Vagina (tissue), 2 donors: ENCODE measurements around the gene GNAI2. TPM values are rescaled to one million over a fixed set of nuclear protein-coding genes. Genes with fewer than 3 reads are reported as not detected.

Experiments
- DNase-seq, 2 donors: peaks; one replicate each; pipeline ENCODE4 v3.0.0-alpha.2; 2017; ENCODE audit errors: extremely low spot score in 2 of 2
- H3K27ac ChIP-seq: fragments of 200-600 bp; sonication (generic); one replicate; pipeline ENCODE4 v1.5.1; 2019
- H3K27me3 ChIP-seq: fragments of 200-600 bp; sonication (generic); one replicate; pipeline ENCODE4 v1.5.1; 2019
- H3K36me3 ChIP-seq, 2 donors: fragments of 200-600 bp; sonication (generic); one replicate each; pipeline ENCODE4 v1.5.1; 2017 to 2019
- H3K4me1 ChIP-seq: fragments of 200-600 bp; sonication (generic); one replicate; pipeline ENCODE4 v1.5.1; 2019
- H3K4me3 ChIP-seq, 2 donors: fragments of 200-600 bp; sonication (generic); 1 replicate in 1 of 2; 2 replicates in 1 of 2; pipeline ENCODE4 v1.5.1; 2016 to 2019
- H3K9me3 ChIP-seq: fragments of 200-600 bp; sonication (generic); one replicate; pipeline ENCODE4 v1.5.1; 2019
- CTCF ChIP-seq, 3 experiments: fragments of 450-650 bp in 2 of 3; fragments of 200-600 bp in 1 of 3; sonication (generic) in 1 of 3; IDR thresholded peaks; one replicate each; pipeline ENCODE4 v1.5.1; 2017 to 2019; ENCODE audit warnings: antibody characterized with exemption in 3 of 3, mild to moderate bottlenecking in 2 of 3, moderate library complexity in 2 of 3
- POLR2A ChIP-seq, 2 donors: fragments of 450-650 bp; IDR thresholded peaks; one replicate each; pipeline ENCODE4 v1.6.1; 2017; ENCODE audit warnings: antibody characterized with exemption in 2 of 2, mild to moderate bottlenecking in 2 of 2, moderate library complexity in 2 of 2
- POLR2AphosphoS5 ChIP-seq, 2 donors: sonication (generic); formaldehyde crosslinking; IDR thresholded peaks; one replicate each; pipeline ENCODE4 v1.9.0; 2017; ENCODE audit warnings: antibody characterized with exemption in 2 of 2, mild to moderate bottlenecking in 2 of 2, low read depth in 1 of 2; ENCODE audit not compliant: insufficient read depth in 1 of 2
- intact Hi-C: fragments of 100-400 bp; cut with DNase I; formaldehyde crosslinking; loops from one replicate; pipeline ENCODE4 v1.15.1; 2023
- total RNA-seq: library from RNA; depleted of rRNA; stranded (reverse); fragments of >200 nt; gene quantifications from one replicate; pipeline ENCODE4 v1.2.3, GENCODE V29; 2016

GNAI2 gene
- total RNA-seq, 1 donor from 2014 or later = 244 TPM

- no peaks in the 10 kb centered on the region for H3K27me3 ChIP-seq
- H3K4me3 ChIP-seq = no peak overlapping the region
- intact Hi-C loops = loop anchor here (5.0 kb wide), 1 partner anchor 63 kb away; the partner anchor contains the start of gene HYAL2
- peak overlapping the region; percentile 98 for H3K27ac ChIP-seq
- no peak for TF ChIP-seq POLR2AphosphoS5 (IDR thresholded peaks at IDR 0.05; ENCODE audit: insufficient read depth in 1 of 2, low read depth in 1 of 2)
- no peak for TF ChIP-seq CTCF (IDR thresholded peaks at IDR 0.05)
- TF ChIP-seq POLR2A (IDR thresholded peaks at IDR 0.05) = no peak
- peaks cover 0 to 27% of the 10 kb centered on the region in 2 donors for H3K36me3 ChIP-seq
- no peaks in the 10 kb centered on the region for H3K9me3 ChIP-seq
- DNase-seq = no peak
- H3K4me1 ChIP-seq = peaks cover 57% of the 10 kb centered on the region
These were observed 23.0 kb downstream of the GNAI2 start for GRCh38 chr3:50258979-50259378.

GRCh38 chr3:50259432-50260026, 23.5 kb downstream of the GNAI2 start:
- Histone ChIP-seq H3K9me3 (no peaks in the 10 kb centered on the region), H3K4me1 (peaks cover 57% of the 10 kb centered on the region), H3K36me3 (peaks cover 0 to 27% of the 10 kb centered on the region in 2 donors), H3K27me3 (no peaks in the 10 kb centered on the region), H3K27ac (peak overlapping the region; percentile 98), H3K4me3 (peak overlapping the region in 1 of 2 donors; percentile 54)
- DNase-seq = no peak
- TF ChIP-seq POLR2AphosphoS5 (IDR thresholded peaks at IDR 0.05; ENCODE audit: insufficient read depth in 1 of 2, low read depth in 1 of 2) (no peak), CTCF (IDR thresholded peaks at IDR 0.05) (no peak), POLR2A (IDR thresholded peaks at IDR 0.05) (no peak)
- intact Hi-C loops = loop anchor here (5.0 kb wide), 1 partner anchor 63 kb away; the partner anchor contains the start of gene HYAL2

- Histone ChIP-seq H3K27me3 (no peaks in the 10 kb centered on the region), H3K27ac (peak overlapping the region; percentile 98), H3K9me3 (no peaks in the 10 kb centered on the region), H3K36me3 (peaks cover 0 to 27% of the 10 kb centered on the region in 2 donors), H3K4me3 (peak overlapping the region; percentile 54 to 61), H3K4me1 (peaks cover 57% of the 10 kb centered on the region)
- no peak for DNase-seq
- intact Hi-C loops = no loop called here
- TF ChIP-seq POLR2A (IDR thresholded peaks at IDR 0.05) = peak in 1 of 2 donors; percentile 82
- peak; percentile 92 to 99 (median 95) for TF ChIP-seq CTCF (IDR thresholded peaks at IDR 0.05)
- TF ChIP-seq POLR2AphosphoS5 (IDR thresholded peaks at IDR 0.05; ENCODE audit: insufficient read depth in 1 of 2, low read depth in 1 of 2) = peak in 1 of 2 donors; percentile 71
These were observed 24.3 kb downstream of the GNAI2 start for GRCh38 chr3:50260027-50260941.

- Histone ChIP-seq H3K9me3 (no peaks in the 10 kb centered on the region), H3K27ac (peak overlapping the region; percentile 98), H3K36me3 (peaks cover 0 to 26% of the 10 kb centered on the region in 2 donors), H3K4me3 (peak overlapping the region; percentile 54 to 61), H3K27me3 (no peaks in the 10 kb centered on the region), H3K4me1 (peaks cover 57% of the 10 kb centered on the region)
- no peak for DNase-seq
- TF ChIP-seq POLR2AphosphoS5 (IDR thresholded peaks at IDR 0.05; ENCODE audit: insufficient read depth in 1 of 2, low read depth in 1 of 2) = no peak
- TF ChIP-seq CTCF (IDR thresholded peaks at IDR 0.05) = no peak
- no peak for TF ChIP-seq POLR2A (IDR thresholded peaks at IDR 0.05)
- intact Hi-C loops = no loop called here
These were observed 25.0 kb downstream of the GNAI2 start for GRCh38 chr3:50260942-50261441.
